ENCODE data around the gene MCM7. TPM values are rescaled to one million over a fixed set of nuclear protein-coding genes. Genes with fewer than 3 reads are reported as not detected.
A peak's percentile ranks its signal among the peaks of the same experiment; 100 is the strongest.

The MCM7 gene
- total and polyA plus RNA-seq, 2 of the 13 experiments (the other 11 are each of a cell fraction or from before 2014, with no cell fraction given) = 84.5 to 214 TPM

DNA sequence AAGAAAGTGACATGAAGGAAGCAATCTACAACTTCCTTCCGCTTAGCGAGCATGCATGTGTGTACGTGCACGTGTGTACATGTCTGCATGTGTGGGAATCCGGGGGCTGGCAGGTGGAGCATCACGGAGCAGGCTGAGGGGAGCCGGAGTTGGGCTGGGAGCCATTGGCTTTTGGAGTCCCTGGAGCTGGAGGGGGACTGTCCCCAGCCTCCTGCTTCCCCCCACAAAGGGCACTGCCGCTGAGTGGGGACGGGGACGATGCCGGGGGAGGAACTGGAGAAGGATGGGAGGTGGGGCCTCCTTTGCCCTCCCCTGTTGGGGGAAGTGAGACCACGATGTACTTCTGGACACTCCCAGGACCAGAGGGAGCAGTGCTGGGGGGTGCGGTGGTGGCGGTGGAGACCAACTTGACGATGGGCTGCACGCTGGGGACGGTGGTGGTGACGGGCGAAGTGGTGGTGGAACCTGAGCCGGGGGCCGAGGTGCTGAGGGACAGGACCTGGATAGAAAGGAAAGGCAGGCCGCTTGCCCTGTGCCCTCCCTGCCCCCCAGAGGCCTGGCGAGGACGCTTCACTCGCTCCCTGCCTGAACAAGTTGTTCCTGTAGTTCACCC is 6.0 kb upstream of the MCM7 start:
- TF ChIP-seq ZFP90 (CRISPR knock-in tag; IDR thresholded peaks at IDR 0.05; ENCODE audit: borderline replicate concordance) (no peak), RBFOX2 (IDR thresholded peaks at IDR 0.05; ENCODE audit: low read depth, low read length) (peak; percentile 17; the same call in 1 of the 2 replicates)
- TF ChIP-seq, protein P1, sequence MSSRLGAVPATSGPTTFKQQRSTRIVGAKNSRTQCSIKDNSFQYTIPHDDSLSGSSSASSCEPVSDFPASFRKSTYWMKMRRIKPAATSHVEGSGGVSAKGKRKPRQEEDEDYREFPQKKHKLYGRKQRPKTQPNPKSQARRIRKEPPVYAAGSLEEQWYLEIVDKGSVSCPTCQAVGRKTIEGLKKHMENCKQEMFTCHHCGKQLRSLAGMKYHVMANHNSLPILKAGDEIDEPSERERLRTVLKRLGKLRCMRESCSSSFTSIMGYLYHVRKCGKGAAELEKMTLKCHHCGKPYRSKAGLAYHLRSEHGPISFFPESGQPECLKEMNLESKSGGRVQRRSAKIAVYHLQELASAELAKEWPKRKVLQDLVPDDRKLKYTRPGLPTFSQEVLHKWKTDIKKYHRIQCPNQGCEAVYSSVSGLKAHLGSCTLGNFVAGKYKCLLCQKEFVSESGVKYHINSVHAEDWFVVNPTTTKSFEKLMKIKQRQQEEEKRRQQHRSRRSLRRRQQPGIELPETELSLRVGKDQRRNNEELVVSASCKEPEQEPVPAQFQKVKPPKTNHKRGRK (CRISPR knock-in tag; IDR thresholded peaks at IDR 0.05) = no peak
- Histone ChIP-seq H3K9me3 (ENCODE audit: low read length) (no peaks in the 10 kb centered on the region), H3K27ac (ENCODE audit: extremely low read length, insufficient read depth, low read length) (no peak overlapping the region), H3K9ac (ENCODE audit: insufficient read depth, low read depth, low read length) (no peak overlapping the region), H3K27me3 (ENCODE audit: control insufficient read depth in 1 of 2, insufficient read depth in 2 of 2, low read length in 2 of 2) (no peaks in the 10 kb centered on the region), H3K4me1 (ENCODE audit: insufficient read depth, low read length) (peaks cover 16% of the 10 kb centered on the region), H3K4me3 (replicated peaks in 1 of 3; ENCODE audit: insufficient read depth in 1 of 3, low read depth in 2 of 3, low read length in 3 of 3) (no peak overlapping the region), H4K20me1 (ENCODE audit: insufficient read depth, low read length) (no peaks in the 10 kb centered on the region), H3K4me2 (ENCODE audit: low read depth, low read length) (no peak overlapping the region), H3K36me3 (replicated peaks in 1 of 2; ENCODE audit: control insufficient read depth in 1 of 2, insufficient read depth in 2 of 2, low read length in 2 of 2) (peaks cover 10 to 30% of the 10 kb centered on the region in 2 experiments; a peak in 4 of 5 replicates), H2AFZ (ENCODE audit: low read length) (no peak overlapping the region), H3K79me2 (ENCODE audit: insufficient read depth, low read length) (no peaks in the 10 kb centered on the region)
- TSS peak; percentile 61 for BruUV-seq (replicated peaks)
- intact Hi-C loops (cut with micrococcal nuclease; ENCODE audit: unreplicated experiment) (no loop called here), in situ Hi-C loops (cut with HindIII; ENCODE audit: extremely low pct_ligation_motif_present, low pct_unique_long_range_greater_than_20kb) (no loop called here)
- no peak for DNase-seq (ENCODE audit: low spot score)
- no peak for FAIRE-seq
- ChIA-PET CTCF (ENCODE audit: low intra/inter-chr PET ratio, low total read pairs) (no interaction called here), POLR2A (no interaction called here)
- 97% methylated on average over 24 of the region's 25 CpGs for WGBS (ENCODE audit: low lambda C conversion rate)
- no peak for ATAC-seq

DNA sequence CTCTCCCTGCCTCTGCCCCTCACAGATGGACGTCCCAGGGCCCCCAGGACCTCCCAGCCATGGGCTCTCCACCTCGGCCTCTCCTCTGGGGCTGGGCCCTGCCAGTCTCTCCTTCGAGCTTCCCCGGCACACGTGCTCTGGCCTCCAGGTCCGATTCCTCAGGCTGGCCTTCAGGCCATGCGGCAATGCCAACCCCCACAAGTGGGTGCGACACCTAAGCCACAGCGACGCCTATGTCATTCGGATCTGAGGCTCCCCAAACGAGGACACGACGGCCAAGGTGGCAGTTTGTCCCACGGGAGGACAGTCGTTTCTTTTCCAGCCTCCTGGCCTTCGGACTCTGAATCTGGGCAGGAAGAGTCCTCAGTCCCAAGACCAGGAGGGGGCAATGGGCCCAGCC is 5.4 kb upstream of the MCM7 start:
- TF ChIP-seq RBFOX2 (IDR thresholded peaks at IDR 0.05; ENCODE audit: low read depth, low read length) = 0 out of 2 replicates have a peak, but pooled peaks have one; percentile 18
- no peak for TF ChIP-seq ZFYVE20 (CRISPR knock-in tag; IDR thresholded peaks at IDR 0.05; ENCODE audit: borderline replicate concordance, low read depth)
- BruUV-seq (replicated peaks) = no TSS peak
- ChIA-PET CTCF (ENCODE audit: low intra/inter-chr PET ratio, low total read pairs) (no interaction called here), POLR2A (no interaction called here)
- no peak overlapping the region for H2AFZ ChIP-seq (ENCODE audit: low read length)
- peaks cover 10 to 25% of the 10 kb centered on the region in 2 experiments; a peak in 4 of 5 replicates for H3K36me3 ChIP-seq (replicated peaks in 1 of 2; ENCODE audit: control insufficient read depth in 1 of 2, insufficient read depth in 2 of 2, low read length in 2 of 2)
- no peaks in the 10 kb centered on the region for H3K9me3 ChIP-seq (ENCODE audit: low read length)
- in situ Hi-C loops (cut with HindIII; ENCODE audit: extremely low pct_ligation_motif_present, low pct_unique_long_range_greater_than_20kb) (no loop called here), intact Hi-C loops (cut with micrococcal nuclease; ENCODE audit: unreplicated experiment) (no loop called here)
- peaks cover 13% of the 10 kb centered on the region; the same call in 1 of the 2 replicates for H3K4me1 ChIP-seq (ENCODE audit: insufficient read depth, low read length)
- WGBS (ENCODE audit: low lambda C conversion rate) = 94% methylated on average over 17 of the region's 17 CpGs
- no peak for FAIRE-seq
- H3K79me2 ChIP-seq (ENCODE audit: insufficient read depth, low read length) = no peaks in the 10 kb centered on the region
- no peaks in the 10 kb centered on the region for H4K20me1 ChIP-seq (ENCODE audit: insufficient read depth, low read length)
- H3K9ac ChIP-seq (ENCODE audit: insufficient read depth, low read depth, low read length) = no peak overlapping the region
- no peaks in the 10 kb centered on the region for H3K27me3 ChIP-seq (ENCODE audit: control insufficient read depth in 1 of 2, insufficient read depth in 2 of 2, low read length in 2 of 2)
- no peak overlapping the region for H3K4me2 ChIP-seq (ENCODE audit: low read depth, low read length)
- no peak overlapping the region for H3K27ac ChIP-seq (ENCODE audit: extremely low read length, insufficient read depth, low read length)
- no peak for DNase-seq (ENCODE audit: low spot score)
- no peak overlapping the region for H3K4me3 ChIP-seq (replicated peaks in 1 of 3; ENCODE audit: insufficient read depth in 1 of 3, low read depth in 2 of 3, low read length in 3 of 3)
- no peak for ATAC-seq

Measured in HepG2 (cell line).